Stimulated activated CD4-positive, alpha-beta T cell treated with anti-CD3 and anti-CD28 coated beads, Interleukin-1b, Interleukin-23, amount 100 ng/mL, for 1 hour (primary cell): ENCODE results near the gene PDCD1.
"Not testable (repeated sequence)": the region's sequence is repeated elsewhere in the genome, so short reads cannot be mapped to it uniquely, and the experiment has no call there.

Experiments used
- DNase-seq, 2 donors: peaks; one replicate each; pipeline ENCODE4 v3.0.0-alpha.2; 2020; ENCODE audit warnings: low read depth in 2 of 2

The PDCD1 gene

GRCh38 chr2:241834527-241835210, 24.0 kb downstream of the PDCD1 start:
- DNase-seq, result no peak

DNA sequence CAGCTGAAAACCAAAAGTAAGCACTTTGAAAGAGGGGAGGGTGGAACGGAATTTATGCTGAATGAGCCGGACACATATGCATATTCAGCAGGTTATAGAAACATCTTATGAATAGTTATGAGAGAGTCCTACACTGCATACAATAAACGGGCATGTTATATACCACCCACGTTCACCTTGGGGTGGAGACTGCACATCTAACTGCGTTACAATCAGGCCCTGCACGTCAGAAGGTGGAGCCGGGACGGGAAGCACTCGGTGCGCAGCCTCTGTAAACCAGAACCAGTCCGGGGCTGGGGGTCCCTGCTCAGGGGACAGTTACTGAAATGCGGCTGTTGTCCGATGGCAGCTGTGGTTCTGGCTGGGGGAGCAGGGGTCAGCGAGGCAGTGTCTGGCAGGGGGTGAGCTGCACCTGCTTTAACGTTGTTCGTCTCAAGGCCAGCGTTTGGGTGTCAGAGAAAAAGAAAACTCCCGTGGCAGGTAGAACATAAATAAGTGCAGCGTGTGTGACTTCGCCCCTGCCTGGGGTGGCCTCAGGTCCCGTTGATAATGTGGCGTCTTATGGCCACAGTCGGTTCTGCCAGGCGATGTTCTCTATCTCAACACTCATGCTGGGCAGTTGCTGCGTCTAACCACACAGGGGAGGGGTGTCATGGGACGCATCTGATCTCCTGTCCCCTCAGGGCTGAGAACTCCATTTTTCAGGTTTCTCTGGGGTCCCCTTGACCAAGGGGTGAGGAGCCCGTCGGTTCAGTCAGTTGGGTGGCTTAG, 24.8 kb downstream of the PDCD1 start:
- DNase-seq, result not testable (repeated sequence)

GRCh38 chr2:241833101-241833663, 25.5 kb downstream of the PDCD1 start:
- no peak for DNase-seq

DNA sequence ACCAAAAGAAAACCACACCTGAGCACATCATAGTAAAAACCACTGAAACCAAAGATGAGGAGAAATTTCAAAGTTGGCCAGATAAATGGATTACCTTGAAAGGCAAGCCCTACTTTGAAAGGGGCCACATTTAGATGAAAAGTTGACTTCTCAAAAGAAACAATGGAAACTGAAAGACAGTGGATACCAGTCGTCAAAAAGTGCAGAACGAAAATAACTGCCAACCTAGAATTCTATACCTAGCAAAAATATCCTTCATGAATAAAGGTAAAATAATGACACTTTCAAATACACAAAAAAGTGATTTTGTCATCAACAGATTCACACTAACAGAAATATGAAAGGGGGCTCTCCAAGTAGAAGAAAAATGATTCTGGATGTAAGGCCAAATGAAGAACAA, 31.3 kb downstream of the PDCD1 start:
- DNase-seq, result no peak

GRCh38 chr2:241823531-241824437, 34.9 kb downstream of the PDCD1 start:
- DNase-seq, result not testable (repeated sequence)

DNA sequence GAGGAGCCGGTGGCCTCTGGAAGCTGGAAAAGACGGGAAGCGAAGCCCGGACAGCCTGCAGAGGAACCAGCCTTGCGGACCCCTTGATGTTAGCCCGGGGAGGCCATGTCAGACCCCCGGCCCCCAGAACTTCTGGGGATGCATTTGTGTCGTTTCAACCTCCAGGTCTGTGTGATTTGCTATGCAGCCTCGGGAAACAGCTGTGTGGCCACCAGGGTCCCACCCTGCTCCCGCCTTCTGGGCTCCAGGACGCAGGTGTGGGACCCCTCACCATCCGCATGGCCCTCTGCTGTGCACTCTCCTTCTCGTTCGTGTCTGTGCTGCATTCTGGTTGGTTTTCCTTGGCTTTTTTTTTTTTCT, 36.5 kb downstream of the PDCD1 start:
- no peak for DNase-seq

GRCh38 chr2:241821460-241822263, 37.0 kb downstream of the PDCD1 start:
- DNase-seq, result no peak

DNA sequence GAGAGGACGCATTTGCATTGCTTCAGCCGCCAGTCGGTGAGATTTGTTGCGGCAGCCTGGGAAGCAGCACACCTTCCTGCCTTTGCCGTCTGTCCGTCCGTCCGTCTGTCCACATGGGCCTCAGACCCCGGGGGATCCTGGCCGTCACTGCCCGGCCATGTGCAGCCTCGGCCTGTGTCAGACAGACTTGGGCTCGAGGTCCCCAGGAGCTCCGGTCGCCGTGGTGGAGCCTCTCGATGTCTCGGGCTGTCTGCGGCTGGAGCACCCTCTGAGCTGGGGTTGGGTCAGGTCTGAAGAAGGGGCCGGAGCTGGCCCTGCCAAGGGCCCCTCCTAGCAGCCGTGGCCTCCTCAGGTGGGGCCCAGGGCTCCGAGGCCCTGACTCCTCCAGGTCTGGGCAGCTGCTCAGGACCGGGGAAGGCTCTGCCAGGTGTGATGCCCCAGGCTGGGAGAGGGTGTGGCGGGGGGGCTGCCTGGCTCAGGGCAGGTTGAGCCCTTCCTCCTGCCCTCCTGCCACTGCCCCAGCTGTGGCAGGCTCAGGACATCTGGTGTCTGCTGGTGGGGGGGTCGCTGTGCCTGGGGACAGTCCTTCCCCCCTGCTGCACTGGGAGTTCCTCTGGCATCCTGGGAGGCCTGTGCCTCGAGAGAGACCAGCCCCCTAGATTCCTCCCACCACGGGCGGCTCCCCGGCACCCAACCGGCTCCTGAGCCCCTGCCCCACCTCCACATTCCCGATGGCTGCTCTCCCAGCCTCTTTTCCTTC, 37.9 kb downstream of the PDCD1 start:
- DNase-seq, result no peak

DNA sequence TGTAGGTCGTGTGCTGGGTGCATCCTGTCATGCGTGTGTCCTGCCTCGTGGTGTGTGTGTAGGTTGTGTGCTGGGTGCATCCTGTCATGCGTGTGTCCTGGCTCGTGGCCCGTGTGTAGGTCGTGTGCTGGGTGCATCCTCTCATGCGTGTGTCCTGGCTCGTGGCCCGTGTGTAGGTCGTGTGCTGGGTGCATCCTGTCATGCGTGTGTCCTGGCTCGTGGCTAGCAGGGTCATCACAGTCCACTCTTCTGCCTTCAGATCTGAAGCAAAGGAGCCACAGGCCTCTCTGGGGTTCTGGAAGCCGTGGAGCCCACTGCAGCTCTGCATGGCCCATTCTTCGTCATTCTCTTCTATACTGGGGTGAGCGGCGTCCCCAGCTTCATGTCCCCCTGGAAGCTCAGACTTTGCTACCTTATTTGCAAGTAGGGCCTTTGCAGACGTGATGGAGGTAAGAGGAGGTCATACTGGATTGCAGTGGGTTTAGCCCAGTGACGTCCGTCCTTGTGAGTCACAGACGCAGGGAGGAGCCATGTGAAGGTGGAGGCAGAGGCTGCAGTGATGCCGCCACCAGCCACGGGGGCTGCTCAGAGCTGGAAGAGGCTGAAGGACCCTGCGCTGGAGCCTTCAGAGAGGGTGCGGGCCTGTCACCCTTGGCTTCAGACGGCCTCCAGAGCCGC, 38.6 kb downstream of the PDCD1 start:
- DNase-seq, result not testable (repeated sequence)

DNA sequence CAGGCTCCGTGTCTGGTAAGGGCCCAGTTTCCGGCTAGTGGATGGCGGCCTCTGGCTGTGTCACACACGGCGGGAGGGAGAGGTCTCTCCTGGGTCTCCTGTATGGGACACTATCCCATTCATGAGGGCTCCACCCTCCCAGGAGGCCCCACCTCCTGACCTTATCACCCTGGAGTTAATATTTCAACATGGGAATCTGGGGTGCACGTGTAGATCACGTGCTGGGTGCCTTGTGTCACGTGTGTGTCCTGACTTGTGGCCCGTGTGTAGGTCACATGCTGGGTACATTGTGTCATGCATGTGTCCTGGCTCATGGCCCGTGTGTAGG, 39.8 kb downstream of the PDCD1 start:
- DNase-seq, result no peak

DNA sequence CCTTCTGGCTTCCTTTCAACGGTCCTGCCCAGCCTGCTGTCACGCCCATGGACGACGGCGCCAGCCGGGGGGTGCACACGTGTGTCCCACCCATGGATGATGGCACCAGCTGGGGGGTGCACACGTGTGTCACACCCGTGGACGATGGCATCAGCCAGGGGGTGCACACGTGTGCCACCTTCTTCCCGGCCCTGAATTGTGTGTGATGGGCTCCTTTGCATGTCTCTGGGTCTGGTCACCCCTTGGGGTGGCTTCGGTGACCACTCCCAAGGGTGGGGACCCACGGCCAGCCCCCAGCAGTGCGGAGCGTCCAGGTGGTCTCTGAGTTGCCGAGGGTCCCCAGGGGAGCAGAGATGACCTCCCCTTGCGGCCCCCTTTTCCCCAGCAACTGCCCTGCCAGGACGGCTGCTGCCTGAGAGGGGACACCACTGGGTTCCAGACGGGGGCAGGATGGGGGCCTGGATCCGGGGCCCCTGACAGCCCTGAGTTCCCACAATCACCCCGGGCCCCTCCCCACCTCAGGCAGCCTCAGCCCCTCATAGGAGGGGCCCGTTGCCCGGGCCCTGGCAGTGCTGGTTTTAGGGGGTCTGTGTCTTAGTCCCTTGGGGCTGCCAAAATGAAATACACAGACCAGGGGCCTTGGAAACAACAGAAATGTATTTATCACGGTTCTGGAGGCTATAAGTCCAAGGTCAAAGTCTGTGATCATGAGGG, 40.3 kb downstream of the PDCD1 start:
- DNase-seq, result no peak

DNA sequence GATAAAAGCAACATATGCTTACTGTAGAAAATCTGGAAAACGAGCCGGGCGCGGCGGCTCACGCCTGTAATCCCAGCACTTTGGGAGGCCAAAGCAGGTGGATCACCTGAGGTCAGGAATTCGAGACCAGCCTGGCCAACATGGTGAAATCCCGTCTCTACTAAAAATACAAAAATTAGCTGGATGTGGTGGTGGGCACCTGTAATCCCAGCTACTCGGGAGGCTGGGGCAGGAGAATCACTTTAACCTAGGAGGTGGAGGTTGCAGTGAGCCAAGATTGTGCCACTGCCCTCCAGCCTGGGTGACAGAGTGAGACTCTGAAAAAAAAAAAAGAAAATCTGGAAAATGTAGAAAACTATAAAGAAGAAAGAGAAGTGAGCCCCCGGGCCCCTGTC, 40.9 kb downstream of the PDCD1 start:
- DNase-seq, result not testable (repeated sequence)

DNA sequence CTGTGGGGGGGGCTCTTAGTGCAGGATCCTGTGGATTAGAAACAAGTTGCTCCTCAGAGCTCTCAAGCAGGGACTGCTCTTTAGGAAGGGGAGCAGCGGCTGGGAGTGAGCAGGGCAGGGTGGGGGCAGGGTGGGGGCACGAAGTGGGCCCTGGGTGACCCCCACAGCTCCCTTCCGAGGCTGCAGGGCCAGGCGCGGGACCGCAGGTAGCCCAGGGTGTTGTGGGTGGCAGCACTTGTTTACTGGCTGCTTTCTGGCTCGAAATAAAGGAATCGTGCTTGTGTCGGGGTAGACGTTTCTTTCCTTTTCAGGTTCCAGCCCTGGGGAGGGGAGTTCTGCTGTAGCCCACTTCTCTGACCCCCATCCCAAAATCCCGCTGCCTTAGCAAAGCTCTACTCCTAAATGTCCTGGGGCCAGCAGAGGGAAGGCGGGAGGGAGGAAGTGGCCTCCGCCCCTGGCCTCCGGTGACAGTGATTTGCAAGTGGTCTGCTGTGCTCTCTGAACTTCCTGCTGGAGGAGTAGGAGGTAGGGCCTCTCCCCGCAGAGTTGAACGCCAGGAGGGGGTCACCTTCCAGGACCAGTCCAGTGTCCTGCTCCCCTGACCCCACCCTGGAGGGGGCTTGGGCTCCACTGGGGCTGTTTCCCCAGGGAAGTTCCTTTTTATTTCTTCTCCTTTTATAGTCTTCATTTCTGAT, 41.4 kb downstream of the PDCD1 start:
- no peak for DNase-seq

GRCh38 chr2:241816431-241817121, 42.1 kb downstream of the PDCD1 start:
- DNase-seq, result no peak

GRCh38 chr2:241815477-241816430, 42.9 kb downstream of the PDCD1 start:
- no peak for DNase-seq

DNA sequence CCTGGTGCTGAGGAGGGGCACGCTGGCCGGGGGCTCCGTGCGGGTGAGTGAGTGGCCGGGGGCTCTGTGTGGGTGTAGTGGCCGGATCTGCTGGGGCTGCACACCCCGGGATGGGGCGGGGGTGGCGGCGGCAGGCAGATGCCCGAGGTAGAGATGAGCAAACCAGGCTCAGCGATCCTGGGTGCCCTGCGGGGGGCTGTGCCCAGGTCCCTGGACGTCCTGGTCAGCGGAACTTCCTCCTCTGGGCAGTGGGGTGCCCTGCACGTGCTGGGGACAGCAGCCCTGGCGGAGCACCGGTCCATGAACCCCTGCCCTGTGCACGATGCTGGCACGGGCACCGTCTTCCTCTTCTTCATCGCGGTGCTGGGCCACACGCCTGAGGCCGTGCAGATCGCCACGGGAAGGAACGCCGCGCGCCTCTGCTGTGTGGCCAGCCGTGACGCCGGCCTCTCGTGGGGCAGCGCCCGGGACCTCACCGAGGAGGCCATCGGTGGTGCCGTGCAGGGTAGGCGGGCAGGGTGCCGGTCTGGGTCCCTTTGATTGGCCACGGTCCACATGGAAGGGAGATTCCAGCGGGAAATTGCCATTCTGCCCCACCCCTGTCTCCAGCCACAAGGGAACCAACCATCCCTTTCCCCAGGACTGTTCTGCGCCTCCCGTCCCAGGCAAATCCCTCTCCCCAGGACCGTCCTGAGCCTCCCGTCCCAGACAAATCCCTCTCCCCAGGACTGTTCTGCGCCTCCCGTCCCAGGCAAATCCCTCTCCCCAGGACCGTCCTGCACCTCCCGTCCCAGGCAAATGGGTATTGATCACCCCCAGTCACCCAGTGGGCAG, 43.8 kb downstream of the PDCD1 start:
- no peak for DNase-seq
